Measurements from ENCODE around the gene SQSTM1.
"Not testable (repeated sequence)": the region's sequence is repeated elsewhere in the genome, so short reads cannot be mapped to it uniquely, and the experiment has no call there.

Gene SQSTM1

GRCh38 chr5:179820483-179821297, at the start of gene SQSTM1:
TSS of gene SQSTM1 (plus strand) at chr5:179820905. CDS start at chr5:179820937, 32 bp downstream.
- peak; percentile 88 for DNase-seq (ENCODE audit: low spot score)

DNA sequence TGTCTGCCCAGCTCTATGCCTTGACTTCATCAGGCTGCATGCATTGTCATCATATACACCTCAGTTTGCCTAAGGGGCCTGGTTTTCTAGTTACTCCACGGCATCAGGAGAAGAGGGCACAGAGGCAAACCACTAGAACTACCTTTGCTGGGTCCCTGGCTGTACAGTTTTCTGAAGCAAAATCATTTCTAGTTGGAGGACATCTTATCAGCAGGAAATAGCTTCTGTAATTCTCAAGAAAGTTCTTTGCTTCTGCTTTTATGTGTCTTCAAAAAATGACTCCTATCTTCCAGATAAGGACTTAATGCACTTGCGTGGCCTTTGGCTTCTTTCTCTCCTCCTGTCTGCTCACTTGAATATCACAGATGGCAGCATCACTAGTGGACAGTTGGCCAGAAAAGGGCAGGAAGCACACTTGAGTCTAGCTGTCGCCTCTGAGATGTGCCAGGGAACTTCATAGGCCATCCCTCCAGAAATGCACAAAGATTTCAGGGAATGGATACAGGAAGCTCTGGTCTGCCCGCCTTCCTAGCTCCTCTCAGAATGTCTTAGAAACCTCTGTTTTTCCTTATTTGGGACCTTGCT, 49.3 kb upstream of the SQSTM1 start:
- DNase-seq (ENCODE audit: low spot score): no peak

GRCh38 chr5:179772351-179772750, 48.4 kb upstream of the SQSTM1 start:
- DNase-seq (ENCODE audit: low spot score): no peak

DNA sequence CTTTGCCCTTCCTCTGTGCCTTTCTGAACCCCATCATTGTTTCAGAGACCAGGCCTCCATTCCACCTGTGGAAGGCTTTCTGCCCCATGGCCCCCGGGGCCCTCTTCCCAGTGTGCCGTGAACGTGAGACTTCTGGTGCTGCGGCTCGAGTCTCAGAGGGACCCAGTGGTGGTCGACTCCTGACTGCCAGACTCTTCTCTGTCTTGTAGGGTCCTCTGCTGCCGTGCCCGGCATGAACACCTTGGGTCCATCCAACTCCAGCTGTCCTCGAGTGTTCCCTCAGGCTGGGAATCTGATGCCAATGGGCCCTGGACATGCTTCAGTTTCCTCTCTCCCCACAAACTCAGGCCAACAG, 47.0 kb upstream of the SQSTM1 start:
- DNase-seq (ENCODE audit: low spot score): no peak

GRCh38 chr5:179774442-179774841, 46.3 kb upstream of the SQSTM1 start:
- no peak for DNase-seq (ENCODE audit: low spot score)

- no peak for DNase-seq (ENCODE audit: low spot score)
Observed at GRCh38 chr5:179776411-179776938, 44.2 kb upstream of the SQSTM1 start.

DNA sequence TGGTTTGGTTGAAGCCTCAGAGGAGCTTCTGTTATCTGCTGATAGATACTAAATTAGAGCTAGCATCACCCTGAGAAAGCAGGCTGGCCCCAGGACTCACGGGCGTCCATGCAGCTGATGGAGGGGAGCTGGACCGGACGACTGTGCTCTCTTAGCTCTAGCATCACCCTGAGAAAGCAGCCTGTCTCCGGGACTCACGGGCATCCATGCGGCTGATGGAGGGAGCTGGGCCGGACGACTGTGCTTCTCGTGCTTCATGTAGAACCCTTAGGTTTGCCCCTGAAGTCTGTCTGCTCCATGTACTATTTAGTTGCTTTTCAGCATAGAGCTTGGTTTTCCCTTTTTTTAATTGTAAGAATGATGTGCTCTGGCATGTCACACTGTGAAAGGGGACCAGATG, 43.2 kb upstream of the SQSTM1 start:
- DNase-seq (ENCODE audit: low spot score): no peak

- DNase-seq (ENCODE audit: low spot score): no peak
Observed at GRCh38 chr5:179777909-179778308, 42.8 kb upstream of the SQSTM1 start.

DNA sequence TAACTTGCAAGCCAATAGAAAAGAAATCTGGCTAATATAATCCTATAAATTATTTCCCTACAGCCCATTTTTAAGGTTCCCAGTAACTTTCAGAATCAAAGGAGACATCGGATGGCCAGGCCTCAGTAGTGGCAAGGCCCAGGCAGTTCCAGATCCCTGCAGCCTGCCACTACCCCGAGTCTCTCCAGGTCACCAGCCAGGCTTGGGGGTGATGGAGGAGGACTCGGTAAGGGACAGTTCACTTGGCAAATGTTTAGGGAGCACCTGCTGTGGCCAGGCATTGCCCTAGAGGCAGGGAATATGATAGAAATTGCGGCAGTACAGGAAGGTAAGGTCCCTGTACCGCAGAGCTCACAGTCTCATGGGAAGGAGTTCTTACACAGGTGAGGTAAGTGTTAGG, 42.1 kb upstream of the SQSTM1 start:
- no peak for DNase-seq (ENCODE audit: low spot score)

DNA sequence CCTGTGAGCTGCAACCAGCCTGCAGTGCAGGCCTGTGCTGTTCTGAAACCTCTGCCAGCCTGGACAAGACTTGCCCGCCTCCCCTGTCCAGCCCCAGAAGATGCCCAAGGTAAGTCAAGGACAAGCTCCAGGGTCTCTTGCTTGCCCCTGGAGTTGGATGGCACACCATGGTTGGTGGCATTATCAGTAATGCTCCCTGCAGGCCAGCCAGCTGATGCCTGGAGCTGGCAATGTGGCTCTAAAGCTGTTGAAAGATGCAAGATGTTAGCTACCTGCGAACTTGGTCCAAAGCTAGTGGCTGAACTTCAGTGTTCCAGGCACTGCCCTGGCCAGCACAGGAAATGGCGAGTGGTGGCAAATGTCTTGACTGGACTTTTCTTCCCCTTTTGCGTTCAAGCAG, 40.9 kb upstream of the SQSTM1 start:
- no peak for DNase-seq (ENCODE audit: low spot score)

GRCh38 chr5:179780362-179780761, 40.3 kb upstream of the SQSTM1 start:
- no peak for DNase-seq (ENCODE audit: low spot score)

GRCh38 chr5:179781846-179782245, 38.9 kb upstream of the SQSTM1 start:
- no peak for DNase-seq (ENCODE audit: low spot score)

GRCh38 chr5:179783128-179783527, 37.6 kb upstream of the SQSTM1 start:
- DNase-seq (ENCODE audit: low spot score): no peak

- DNase-seq (ENCODE audit: low spot score): no peak
Observed at GRCh38 chr5:179786861-179787260, 33.8 kb upstream of the SQSTM1 start.

- no peak for DNase-seq (ENCODE audit: low spot score)
Observed at GRCh38 chr5:179788193-179788854, 32.4 kb upstream of the SQSTM1 start.

- not testable (repeated sequence) for DNase-seq (ENCODE audit: low spot score)
Observed at GRCh38 chr5:179789278-179789677, 31.4 kb upstream of the SQSTM1 start.

- DNase-seq (ENCODE audit: low spot score): no peak
Observed at GRCh38 chr5:179791881-179792611, 28.7 kb upstream of the SQSTM1 start.

DNA sequence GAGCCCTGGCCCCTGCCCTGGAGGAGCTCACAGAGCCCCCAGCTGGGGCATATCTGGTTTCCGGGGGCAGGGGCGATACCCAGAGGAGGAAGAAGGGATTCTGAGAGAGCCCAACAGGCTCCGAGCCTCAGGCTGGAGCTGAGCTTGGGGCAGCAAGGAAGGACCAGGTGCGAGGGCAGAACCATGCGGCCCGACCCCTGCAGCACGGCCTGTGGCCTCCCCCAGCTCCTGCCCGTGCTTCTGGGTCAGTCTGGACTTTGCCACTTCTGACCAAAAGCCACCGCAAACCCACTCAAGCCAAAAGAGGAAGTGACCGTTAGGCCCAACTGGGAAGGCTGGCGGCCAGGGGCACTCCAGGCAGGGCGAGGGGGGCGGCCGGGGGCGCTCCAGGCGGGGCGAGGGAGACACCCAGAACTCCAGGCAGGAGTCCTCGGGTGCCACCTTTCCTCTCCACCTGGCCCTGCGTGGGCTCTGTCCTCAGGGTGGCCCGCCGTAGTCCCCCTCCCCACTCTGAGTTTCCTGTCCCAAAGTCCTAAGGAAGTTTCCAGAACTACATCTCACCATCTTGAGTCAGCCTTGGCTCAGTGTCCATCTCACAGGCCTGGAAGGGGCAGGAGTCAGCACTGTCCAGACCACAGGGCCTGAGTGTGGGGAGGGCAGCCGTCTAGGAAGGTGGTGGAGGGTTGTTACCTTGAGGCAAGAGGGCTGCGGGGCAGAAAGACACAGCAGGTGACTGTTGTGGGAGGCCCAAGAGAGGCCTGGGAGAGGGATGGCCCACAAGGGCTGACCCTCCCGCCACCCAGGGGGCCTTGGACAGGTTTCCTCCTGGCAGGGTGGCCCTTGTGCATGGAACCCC, 27.9 kb upstream of the SQSTM1 start:
- DNase-seq (ENCODE audit: low spot score): no peak

DNA sequence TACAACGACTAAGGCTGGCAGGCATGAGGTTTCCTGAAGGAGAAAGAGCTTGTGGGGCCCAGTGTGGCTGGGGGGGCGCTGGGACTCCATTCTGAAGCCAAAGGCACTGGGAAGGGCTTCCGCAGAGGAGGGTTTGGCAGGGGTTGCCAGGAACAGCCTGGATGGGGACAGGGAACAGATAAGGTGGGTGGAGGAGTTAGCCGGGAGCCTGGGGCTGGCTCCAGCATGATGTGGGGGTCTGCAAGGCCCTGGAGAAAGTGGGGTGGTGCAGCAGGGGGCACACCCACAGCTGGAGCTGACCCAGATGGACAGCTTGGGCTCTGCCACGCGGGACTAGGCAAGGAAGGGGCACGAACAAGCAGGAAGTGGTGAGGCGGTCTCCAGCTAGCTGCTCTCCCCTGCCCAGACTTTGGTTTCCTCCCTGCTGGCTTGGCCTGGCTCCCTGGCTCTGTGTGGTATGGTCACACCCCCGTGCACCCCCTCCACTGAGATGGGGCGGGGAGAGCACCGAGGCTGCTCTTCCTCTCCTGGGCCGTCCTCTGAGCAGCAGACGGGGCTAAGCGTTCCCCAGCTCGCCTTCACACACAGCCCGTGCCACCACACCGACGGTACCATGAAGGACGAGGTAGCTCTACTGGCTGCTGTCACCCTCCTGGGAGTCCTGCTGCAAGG, 27.1 kb upstream of the SQSTM1 start, which contains the start of gene LTC4S:
Gene LTC4S, plus strand, starts transcription at position 519 of the 672 bp plus-strand sequence. Its CDS starts 95 bp downstream, at position 614.
- DNase-seq (ENCODE audit: low spot score): no peak

DNA sequence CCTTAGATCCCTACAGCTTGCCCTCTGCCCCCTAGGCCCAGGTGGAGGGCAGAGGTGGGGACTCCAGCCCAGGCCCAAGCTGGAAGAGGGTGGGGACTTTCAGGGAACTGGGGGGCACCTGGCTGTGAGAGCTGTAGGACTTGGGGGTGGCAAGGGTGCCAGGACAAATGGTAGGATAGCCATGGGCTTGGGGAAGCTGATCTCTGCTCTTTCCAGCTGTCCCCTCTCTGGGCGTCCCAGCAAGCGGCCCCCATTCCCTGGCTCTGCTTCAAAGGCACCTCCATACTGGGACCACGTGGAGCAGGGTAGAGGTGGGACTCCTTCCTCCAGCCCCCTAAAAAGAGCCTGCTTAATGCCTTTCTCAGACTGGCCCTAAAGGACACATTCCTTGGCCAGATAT, 26.5 kb upstream of the SQSTM1 start:
- DNase-seq (ENCODE audit: low spot score): no peak

GRCh38 chr5:179794575-179794974, 26.1 kb upstream of the SQSTM1 start:
- DNase-seq (ENCODE audit: low spot score): no peak
